Suppressor macrophage treated with lipopolysaccharide for 1 hour (primary cell): ENCODE data around the gene ANKRD22.

Source experiments
- DNase-seq, 3 donors: peaks; one replicate each; pipeline ENCODE4 v3.0.0-alpha.2; 2020 to 2022

ANKRD22 gene

DNA sequence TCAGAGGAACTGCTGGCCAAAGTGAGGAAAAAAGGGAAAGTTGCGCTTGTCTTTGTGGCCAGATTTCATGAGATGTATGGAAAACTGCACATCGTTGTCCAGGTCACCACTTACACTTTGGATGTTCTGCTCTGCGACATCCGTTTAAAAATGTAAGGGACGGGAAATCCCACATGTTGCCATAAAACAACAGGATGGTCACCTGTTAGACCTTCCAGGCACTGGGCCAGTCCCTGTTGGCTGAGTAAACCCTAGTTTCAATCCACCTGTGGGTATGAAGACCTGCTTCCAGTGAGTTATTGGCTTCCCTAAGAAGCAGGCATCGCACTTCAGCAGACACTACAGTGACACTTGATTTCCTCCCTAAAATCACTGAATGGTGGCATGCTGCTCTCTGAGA lies 25.7 kb upstream of the ANKRD22 start:
- no peak for DNase-seq

DNA sequence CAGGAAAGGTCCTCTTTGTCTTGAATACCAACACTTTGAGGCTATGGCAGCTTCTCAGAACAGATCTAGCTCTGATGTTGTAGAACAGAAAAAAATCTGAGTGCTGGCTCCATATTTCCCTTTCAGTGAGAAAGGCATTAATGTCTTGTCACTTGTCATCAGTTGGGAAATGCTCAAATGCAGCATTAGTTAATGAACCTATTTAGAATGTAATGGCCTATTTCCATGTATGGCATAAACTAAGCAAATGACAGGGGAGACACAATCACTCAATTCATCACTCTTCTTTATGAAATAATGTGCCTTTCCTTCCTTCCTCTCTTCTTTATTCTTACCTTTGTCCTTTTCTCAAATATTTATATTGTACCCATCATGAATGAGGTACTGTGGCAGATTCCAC lies 23.4 kb upstream of the ANKRD22 start:
- no peak for DNase-seq

DNA sequence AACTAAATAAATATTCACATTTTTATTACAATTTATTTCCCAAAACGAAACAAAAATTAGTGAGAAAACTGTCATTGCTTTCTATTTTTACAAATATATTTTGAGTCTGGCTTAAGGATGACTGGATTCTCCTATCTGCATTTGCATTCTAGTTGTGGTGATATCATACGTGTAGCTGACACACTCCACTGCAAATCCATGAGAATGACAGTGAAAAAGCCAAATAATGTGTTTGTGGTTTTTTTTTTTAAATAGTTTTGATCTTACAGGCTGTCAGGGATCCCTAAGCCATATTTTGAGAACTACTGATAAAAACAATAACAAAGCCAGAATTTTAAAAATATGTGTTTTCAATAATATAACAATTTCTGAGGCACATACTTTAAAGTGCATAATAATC lies 22.6 kb upstream of the ANKRD22 start:
- DNase-seq = no peak

DNA sequence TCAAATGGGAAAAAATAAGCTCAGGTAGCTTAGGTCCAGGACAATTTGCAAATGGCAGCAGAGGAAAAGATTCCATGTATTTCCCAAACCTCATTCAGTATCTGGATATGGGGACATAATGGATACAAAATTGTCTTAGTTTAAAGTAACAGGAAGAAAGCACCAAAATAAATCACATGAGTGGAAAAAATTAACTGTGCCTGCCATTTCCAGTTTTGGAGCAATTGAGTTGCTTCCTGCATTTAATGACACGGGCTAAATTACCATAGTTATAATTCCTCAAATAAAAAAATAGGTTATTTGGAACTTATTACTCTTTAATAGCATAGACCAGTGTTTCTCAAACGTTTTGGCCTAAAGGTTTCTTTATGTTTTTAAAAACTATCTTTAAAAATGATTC lies 22.1 kb upstream of the ANKRD22 start:
- no peak for DNase-seq

DNA sequence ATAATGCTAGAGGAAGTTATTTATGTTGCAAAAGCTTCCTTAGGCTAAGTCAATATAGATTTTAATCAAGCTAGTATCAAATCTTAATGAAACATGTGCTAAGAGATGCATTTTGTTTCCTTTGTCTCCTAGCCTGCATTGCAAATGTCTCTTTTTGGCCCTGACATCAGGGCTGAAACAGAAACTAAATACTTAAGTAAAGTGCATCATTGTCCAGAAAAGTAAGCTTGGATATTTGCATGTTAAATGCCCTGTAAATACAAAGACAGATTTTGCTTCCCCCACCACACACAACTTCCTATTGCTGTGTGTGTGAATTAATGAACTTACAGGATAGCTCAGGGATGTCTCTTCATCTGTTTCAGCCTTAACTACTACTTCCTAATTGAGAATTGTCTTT lies 18.4 kb upstream of the ANKRD22 start:
- DNase-seq = peak in 2 of 3 donors; percentile 20 to 60

DNA sequence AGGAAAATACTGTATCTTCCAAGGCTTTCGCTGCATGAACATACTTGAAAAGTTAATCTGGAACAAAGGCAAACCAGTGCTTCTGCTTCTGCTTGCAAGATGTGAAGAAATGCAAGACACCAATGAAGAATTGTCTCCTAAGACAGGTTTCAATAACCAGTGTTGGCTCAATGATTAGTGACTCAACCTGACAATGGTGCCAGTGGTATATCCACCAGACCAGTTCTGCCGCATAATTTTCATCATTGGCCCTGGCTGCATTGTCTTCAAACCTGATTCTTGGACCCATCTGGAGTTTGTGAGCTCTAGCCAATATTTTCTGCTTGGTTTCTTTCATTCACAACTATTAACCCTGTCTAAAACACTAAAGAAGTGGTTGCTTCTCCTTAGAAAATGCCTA lies 14.8 kb upstream of the ANKRD22 start:
- no peak for DNase-seq

DNA sequence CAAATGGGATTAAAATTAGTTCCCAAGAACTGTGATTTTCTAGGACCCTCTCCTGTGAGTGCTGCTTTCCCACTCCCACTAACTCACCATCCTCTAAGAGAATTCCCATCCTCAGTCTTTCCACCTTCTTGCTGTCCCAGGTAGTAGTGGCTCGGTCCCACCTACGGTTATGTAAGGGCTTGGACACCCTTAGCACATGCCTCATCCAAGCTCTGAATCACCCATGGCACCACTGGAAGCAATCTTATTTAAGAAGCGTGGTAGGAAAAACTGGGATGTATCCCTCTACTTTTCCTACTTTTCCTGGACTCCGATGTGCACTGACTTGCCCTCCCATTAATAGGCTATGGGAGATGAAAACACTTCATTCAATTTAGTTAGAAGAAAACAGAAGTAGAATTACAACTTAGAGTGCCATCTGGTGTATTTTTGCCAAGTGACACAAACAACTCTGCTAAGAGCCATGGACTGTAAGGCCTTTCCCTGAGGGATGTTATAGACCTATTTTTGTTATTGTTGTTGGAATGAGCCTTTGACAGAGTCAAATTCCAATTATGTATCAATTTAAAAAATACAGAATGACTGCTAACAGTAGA lies 13.7 kb upstream of the ANKRD22 start:
- peak; percentile 51 to 77 (median 75) for DNase-seq

DNA sequence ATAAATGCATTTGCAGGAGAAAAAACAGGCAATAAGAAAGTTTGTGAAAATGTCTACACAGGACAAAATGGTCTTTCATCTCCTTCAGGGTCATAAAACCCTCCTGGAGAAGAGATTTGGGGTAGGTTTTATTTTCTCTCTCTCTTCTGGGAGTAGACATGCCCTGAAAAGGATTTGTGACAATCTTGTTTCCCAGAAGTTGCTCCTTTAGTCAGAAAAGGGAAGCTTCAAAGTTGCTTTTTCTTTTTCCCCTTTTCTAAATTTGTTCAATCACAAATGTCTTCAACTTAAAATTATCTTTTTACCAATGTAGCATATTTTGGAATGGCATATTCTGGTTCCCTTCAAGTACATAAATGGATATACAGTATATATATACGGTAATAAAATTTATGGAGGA lies 9.4 kb upstream of the ANKRD22 start:
- DNase-seq = peak; percentile 37 to 85 (median 68)

DNA sequence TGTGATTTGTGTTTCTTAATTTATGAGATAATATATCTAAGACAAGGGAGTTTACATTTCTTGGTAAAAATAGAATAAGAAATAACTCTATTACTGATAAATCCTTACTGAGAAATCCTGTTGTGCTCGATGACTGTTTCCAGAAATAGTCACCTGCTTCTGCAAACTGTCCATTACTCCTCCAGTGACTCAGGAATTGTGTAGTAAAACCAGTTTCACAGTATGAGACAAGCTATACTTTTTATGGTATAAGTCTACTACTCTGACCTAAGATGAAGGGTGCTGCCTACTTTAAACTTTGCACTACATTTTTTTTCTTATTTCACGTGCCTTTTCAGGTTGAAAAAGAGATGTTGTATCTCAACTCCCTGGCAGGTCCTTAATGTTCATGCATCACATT lies 6.8 kb upstream of the ANKRD22 start:
- peak; percentile 68 to 94 (median 87) for DNase-seq

DNA sequence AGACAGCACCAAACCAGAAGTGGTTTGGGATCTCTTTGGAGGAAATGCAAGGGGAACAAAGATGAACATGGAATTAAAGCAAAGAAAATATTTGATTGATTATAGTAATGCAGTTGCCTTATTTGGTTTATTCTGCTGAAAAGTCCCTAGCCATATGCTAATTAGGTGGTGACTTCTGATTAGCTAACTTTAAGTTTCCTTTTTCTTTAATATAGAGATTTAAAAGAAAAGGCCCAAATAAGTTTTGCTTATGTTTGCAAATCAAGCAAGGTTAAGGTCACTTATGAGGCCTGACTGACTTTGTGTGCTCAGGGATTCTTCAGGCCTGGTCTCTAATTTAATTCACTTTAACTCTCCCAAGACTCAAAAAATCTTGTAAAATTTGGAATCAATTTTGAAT lies 6.2 kb upstream of the ANKRD22 start:
- DNase-seq = peak in 1 of 3 donors; percentile 61

DNA sequence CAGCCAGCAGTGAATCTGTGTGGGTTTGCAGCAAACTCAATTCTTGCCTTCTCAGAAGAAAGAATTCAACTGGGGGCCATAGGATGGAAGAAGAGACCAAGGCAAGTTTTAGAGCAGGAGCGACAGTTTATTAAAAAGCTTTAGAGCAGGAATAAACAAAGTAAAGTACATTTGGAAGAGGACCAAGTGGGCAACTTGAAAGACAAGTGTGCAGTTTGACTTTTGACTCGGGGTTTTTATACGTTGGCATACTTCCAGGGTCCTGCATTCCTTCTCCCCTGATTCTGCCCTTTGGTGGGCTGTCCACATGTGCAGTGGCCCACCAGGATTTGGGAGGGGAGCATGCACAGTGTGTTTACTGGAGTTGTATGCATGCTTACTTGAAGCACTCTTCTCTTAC lies 3.0 kb upstream of the ANKRD22 start:
- DNase-seq = no peak

DNA sequence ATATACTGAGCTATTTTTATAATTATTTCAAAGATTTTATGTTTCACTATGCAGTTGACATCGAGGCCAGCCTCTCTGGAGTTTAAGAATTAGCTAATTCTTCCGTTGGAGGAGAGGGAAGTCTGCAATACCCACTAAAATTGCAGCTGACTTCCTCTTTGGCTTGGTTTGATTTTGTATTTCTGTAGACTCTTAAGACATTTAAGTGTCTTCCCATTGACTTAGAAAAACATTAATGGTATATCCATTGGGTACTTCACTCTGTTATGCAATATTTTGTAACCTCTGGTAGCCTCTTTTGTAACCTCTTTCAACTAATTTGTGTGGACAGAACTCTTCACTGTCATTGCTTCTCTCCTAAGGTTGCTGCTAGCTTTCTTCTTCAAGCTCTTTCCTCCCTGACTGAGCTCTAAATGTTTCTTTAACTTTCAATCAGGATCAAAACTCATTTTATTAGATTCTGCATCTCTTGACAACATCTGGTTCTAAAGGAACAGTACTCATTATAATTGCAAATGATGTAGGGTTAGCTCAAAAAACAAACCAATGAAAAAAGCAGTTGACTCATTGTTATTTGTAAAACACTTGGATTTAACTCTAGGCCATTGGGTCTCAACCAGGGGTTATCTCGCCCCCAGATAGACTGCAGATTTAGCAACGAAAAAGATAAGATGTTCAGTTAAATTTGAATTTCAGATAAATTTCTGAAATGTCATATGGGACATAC lies 1.7 kb upstream of the ANKRD22 start:
- DNase-seq = peak; percentile 75 to 91 (median 85)

DNA sequence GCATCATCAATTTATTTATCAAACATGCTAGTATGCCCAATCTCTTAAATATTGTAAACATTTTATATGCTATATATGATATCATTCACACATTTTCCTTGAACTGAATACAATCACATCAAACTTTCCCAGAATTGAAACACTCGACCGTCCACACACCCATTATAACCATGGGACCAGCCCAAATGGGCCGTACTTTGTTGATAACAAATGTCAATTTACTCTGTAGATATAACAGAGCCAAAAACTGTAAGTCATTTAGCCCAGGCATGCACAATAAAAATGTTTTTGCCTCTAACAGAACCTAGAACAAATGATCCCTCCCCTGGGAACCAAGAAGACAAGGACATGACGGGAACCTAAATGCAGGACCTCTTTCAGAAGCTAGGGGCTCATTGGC lies 683 bp upstream of the ANKRD22 start:
- DNase-seq = no peak

DNA sequence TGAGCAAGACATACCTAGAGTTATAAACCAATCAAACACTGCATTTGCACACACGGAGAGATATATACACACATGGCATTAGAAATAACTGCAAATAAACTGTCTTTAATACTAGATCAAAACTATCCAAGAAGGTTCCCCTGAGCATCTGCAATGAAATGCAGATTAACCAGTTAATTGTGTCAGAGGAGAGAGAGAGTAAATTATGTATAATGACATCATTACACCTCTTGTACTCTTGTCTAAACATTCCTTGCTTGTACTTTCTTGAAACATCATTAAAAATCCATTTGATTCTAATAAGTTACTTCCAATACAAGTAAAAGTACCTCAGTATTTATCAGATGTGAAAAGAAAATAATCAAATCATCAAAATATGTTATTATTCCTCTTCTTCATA lies 932 bp downstream of the ANKRD22 start:
- no peak for DNase-seq

DNA sequence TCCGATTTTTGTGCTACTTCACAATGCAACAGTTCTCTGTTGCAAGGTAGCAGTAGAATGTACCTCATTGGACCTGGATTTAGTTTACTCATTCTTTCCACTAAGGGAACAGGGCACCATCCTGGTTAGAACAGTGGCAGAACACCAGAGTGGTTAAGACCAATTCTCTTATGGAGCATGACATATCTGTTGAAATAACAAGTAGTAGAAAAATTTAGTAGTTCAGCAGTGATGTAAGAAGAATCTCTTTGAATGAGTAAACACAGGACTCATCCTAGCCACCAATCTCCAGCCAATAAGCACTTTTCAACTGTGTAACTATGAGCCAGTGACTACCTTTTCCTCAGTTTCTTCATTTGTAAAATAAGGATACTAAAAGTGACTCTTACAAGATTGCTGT lies 2.4 kb downstream of the ANKRD22 start:
- peak in 1 of 3 donors; percentile 56 for DNase-seq

DNA sequence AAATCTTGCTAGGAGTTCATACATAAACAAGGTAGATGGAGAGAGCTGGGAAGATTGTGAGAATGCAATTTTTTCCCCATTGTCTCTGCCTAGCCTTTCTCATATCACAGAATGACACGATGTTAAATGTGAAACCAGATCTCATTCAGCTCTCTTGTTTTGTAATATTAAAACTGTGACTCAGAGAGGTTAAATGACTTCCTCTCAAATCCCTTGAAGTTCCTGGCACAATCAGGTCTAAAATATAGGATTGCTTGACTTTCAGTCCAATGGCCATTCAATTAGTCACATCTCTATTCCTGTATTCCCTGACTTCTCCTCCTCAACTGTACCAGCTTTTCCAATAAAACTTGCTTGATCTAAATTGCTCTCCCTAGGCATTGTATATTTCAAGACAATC lies 3.1 kb downstream of the ANKRD22 start:
- DNase-seq = peak; percentile 56 to 93 (median 90)

DNA sequence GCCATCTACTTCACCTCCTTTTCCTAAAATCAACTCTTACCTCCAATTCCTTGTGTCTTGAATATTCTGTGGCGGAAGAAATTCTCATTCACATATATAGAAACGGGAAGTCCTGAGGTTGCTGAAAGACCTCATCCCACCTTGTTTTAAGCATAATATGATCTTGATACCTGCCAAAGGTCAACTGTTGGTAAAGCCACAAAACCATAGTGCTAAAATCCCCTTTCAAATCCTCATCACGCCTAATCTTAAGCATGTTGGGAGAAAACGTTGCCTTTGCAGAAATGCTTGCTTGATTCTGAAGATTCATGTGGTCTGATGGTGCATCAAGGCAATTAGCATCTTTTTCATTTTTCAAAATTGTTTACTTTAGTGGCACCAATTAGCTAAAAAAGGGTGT lies 8.5 kb downstream of the ANKRD22 start:
- no peak for DNase-seq

DNA sequence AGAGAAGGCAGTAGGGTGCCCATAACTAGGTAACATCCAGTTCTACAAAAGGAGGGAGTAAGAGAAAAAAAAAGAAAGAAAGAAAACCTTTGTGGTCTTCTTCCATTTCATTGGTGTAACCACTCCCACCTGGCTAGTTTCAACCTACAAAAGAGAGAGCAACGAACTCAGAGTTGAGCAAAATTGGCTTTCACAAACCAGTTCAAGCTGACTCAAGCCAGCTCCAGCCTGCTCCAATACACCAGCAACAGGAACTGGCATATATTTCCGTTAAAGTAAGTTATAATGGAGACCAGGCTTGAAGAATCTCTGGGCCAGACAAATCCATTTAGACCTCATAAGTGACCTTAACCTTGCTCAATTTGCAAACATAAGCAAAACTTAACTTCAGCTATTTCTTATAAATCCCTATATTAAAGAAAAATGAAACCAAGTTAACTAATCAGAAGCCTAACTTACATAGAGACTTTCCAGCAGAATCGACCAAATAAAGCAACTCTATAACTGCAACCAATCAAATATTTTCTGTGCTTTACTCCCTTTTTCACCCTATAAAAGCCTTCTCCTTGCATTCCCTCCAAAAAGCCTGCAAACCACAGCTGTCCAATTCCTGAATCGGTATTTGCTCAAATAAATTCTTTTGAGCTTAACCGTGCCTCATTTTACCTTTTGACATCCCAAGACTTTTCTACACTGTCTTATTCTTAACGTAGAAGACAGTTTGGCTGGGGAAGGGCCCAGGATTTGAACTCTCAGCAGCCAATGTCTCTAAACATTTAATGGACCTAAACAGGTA lies 10.1 kb downstream of the ANKRD22 start:
- peak in 1 of 3 donors; percentile 36 for DNase-seq

DNA sequence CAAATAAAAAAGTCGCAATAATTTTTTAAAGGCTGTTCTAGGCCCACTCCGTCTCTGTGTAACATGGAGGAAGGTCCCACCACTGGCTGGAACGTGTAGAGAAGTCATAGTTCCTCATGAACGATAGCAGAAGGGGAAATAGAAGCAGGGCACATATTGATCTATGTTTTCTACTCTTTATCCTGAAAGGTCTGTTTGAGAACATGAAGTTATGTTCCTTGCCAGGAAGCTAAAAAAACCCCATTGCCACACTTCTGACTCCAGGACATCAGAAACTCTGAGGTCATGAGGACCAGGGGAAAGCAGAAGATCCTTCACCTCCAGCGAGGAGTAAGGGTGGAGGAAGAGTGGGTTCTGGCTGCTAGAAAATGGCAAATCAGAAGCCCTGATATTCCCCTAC lies 10.8 kb downstream of the ANKRD22 start:
- peak in 2 of 3 donors; percentile 47 to 68 for DNase-seq

DNA sequence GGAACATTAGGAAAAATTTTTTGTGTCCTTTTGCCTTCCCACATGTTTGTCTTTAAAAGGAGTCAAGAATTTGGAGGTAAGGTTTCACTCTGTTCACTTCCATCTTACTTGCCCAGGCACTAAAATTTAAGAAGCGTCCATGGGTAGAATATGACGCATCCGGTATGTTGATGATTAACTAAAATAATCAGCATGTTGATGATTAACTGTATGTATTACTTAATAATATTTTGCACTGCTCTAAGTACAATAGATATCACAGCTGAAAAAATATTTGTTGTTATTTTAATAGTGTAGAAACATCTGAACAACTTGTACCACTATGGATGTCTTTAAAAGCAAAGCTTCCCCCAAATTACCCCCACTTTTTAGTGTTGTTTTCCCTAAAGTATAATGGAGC lies 11.5 kb downstream of the ANKRD22 start:
- DNase-seq = peak in 1 of 3 donors; percentile 25

DNA sequence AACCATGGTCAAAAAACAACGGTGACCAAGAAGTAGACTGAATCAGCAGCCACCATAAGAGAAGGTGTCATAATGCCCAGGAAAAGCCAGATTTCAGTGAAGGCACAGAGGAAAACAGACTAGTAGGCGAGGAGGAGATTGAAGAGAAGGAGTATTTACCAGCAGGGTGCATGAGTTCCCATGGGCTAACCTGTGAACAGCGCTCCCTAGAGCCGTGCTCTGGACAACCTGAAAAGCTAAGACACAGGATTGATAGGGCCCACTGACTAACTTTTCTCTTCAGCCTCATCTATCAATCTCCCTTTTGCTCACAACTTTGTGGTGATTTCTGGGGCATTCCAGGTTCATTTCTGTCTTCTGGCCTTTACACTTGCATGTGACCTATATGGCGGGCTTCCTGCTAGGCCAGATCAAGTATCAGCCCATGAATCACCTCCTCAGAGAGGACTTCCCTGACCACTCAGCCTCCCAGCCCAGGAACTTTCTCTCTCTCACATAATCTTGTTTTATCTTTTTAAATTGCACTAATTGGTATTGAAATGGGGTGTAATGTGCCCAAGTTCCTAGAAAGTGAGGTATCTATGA lies 12.8 kb downstream of the ANKRD22 start:
- peak; percentile 72 to 87 (median 74) for DNase-seq

DNA sequence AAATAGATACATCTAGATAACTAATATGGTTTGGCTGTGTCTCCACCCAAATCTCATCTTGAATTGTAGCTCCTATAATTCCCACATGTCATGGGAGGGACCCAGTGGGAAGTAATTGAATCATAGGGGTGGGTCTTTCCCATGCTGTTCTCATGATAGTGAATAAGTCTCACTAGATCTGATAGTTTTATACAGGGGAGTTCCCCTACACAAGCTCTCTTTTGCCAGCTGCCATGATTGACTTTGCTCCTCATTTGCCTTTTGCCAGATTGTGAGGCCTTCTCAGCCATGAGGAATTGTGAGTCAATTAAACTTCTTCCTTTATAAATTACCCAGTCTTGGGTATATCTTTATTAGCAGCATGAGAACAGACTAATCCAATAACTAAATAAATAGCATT lies 14.0 kb downstream of the ANKRD22 start:
- DNase-seq = peak; percentile 71 to 89 (median 71)

DNA sequence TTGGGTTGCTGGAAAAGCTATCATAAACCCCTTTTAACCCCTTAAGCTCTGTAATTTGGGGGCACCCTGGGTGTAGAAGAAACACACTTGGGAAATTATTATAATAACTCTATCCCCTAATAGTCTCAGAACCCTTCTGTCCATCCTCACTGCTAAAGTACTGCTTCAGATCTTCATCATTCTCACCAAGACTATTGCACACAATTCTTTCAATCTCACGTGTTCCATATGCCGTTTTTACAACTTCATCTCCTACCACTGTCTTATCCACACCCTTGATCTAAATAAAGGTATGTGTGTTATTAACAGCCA lies 15.8 kb downstream of the ANKRD22 start:
- DNase-seq = no peak
